A673 (cell line): ENCODE data around the gene TMEM272. TPM values are rescaled to one million over a fixed set of nuclear protein-coding genes. Genes with fewer than 3 reads are reported as not detected.

ENCODE experiments used
- BruUV-seq: library from RNA; stranded (reverse); fragments of 400-500 nt; replicated peaks from 2 replicates; lab custom pipeline; 2021; lab: Mats Ljungman, UMichigan
- CTCF ChIA-PET: fragments of 300-600 bp; sonication (Branson Sonifier 250); formaldehyde crosslinking; loops from one replicate; lab custom pipeline; 2022; ENCODE audit warnings: antibody characterized with exemption; lab: Charles Lee
- POLR2A ChIA-PET: fragments of 300-600 bp; sonication (Branson Sonifier 250); formaldehyde crosslinking; loops from one replicate; lab custom pipeline; 2022; ENCODE audit warnings: antibody characterized with exemption; ENCODE audit not compliant: low non-redundant PET; lab: Charles Lee
- DNase-seq: peaks from one replicate; pipeline ENCODE4 v3.0.0-alpha.2; 2015; ENCODE audit warnings: low spot score
- H3K27ac ChIP-seq: fragments of 200-600 bp; sonication (generic); 2 replicates; pipeline ENCODE4 v1.5.1; 2016; ENCODE audit warnings: mixed run types, low read depth, mild to moderate bottlenecking, mixed read lengths, antibody characterized with exemption, low read length; ENCODE audit not compliant: poor library complexity, severe bottlenecking
- H3K27me3 ChIP-seq: fragments of 200-600 bp; sonication (generic); replicated peaks from 2 replicates; pipeline ENCODE4 v1.6.1; 2017; ENCODE audit warnings: mixed run types, low read depth, mild to moderate bottlenecking, mixed read lengths, antibody characterized with exemption, low read length; ENCODE audit not compliant: insufficient read depth, poor library complexity
- H3K36me3 ChIP-seq: fragments of 200-600 bp; sonication (generic); 2 replicates; pipeline ENCODE4 v1.6.1; 2016; ENCODE audit warnings: mixed run types, mild to moderate bottlenecking, mixed read lengths, antibody characterized with exemption, low read length; ENCODE audit not compliant: insufficient read depth, poor library complexity, severe bottlenecking
- H3K4me1 ChIP-seq: fragments of 200-600 bp; sonication (generic); 2 replicates; pipeline ENCODE4 v1.6.1; 2017; ENCODE audit warnings: mixed run types, mild to moderate bottlenecking, mixed read lengths, antibody characterized with exemption, low read length; ENCODE audit not compliant: insufficient read depth, poor library complexity, severe bottlenecking
- H3K4me3 ChIP-seq: fragments of 200-600 bp; sonication (generic); 2 replicates; pipeline ENCODE4 v1.5.1; 2016; ENCODE audit warnings: low read depth, mixed run types, mild to moderate bottlenecking, mixed read lengths, low read length; ENCODE audit not compliant: poor library complexity, severe bottlenecking
- H3K9me3 ChIP-seq: fragments of 200-600 bp; sonication (generic); 2 replicates; pipeline ENCODE4 v1.6.1; 2016; ENCODE audit warnings: mixed run types, low read depth, mild to moderate bottlenecking, mixed read lengths, antibody characterized with exemption, low read length; ENCODE audit not compliant: poor library complexity, severe bottlenecking
- CTCF ChIP-seq: fragments of 300-800, 200-600 bp; sonication (generic); conservative IDR thresholded peaks from 2 replicates; pipeline ENCODE4 v1.5.1; 2017; ENCODE audit warnings: low read depth, mild to moderate bottlenecking, antibody characterized with exemption, low read length, moderate library complexity, mixed read lengths
- EZH2 ChIP-seq: fragments of 200-600 bp; sonication (generic); IDR thresholded peaks from 2 replicates; pipeline ENCODE4 v1.6.1; 2017; ENCODE audit warnings: borderline replicate concordance, low read depth, mild to moderate bottlenecking, mixed read lengths, antibody characterized with exemption, low read length; ENCODE audit not compliant: poor library complexity, severe bottlenecking
- intact Hi-C: fragments of 100-400 bp; cut with micrococcal nuclease; formaldehyde crosslinking; loops from one replicate; pipeline ENCODE4 v1.10.0; 2022; ENCODE audit not compliant: unreplicated experiment
- total RNA-seq: library from RNA; stranded (reverse); gene quantifications from 2 replicates; pipeline ENCODE4 v1.2.3, GENCODE V29; 2021

Gene TMEM272
- total RNA-seq, 1 experiment from 2014 or later: not detected

- no peak overlapping the region for H3K27ac ChIP-seq
- H3K36me3 ChIP-seq: no peaks in the 10 kb centered on the region
- no peaks in the 10 kb centered on the region for H3K4me1 ChIP-seq
- no TSS peak for BruUV-seq
- no peak overlapping the region for H3K4me3 ChIP-seq
- TF ChIP-seq EZH2: no peak
- TF ChIP-seq CTCF: no peak
- CTCF ChIA-PET: no interaction called here
- no peaks in the 10 kb centered on the region for H3K27me3 ChIP-seq
- POLR2A ChIA-PET: no interaction called here
- H3K9me3 ChIP-seq: no peaks in the 10 kb centered on the region
- intact Hi-C loops: no loop called here
- DNase-seq: no peak
Measured at GRCh38 chr13:51882570-51883225, 37.7 kb upstream of the TMEM272 start.

- DNase-seq: no peak
- Histone ChIP-seq H3K27ac (no peak overlapping the region), H3K36me3 (no peaks in the 10 kb centered on the region), H3K27me3 (no peaks in the 10 kb centered on the region), H3K4me3 (no peak overlapping the region), H3K9me3 (no peaks in the 10 kb centered on the region), H3K4me1 (no peaks in the 10 kb centered on the region)
- TF ChIP-seq EZH2 (no peak), CTCF (no peak)
- intact Hi-C loops: no loop called here
- no TSS peak for BruUV-seq
- ChIA-PET CTCF (no interaction called here), POLR2A (no interaction called here)
Measured at GRCh38 chr13:51881296-51881695, 36.3 kb upstream of the TMEM272 start.

- Histone ChIP-seq H3K4me1 (no peaks in the 10 kb centered on the region), H3K27ac (no peak overlapping the region), H3K9me3 (no peaks in the 10 kb centered on the region), H3K4me3 (no peak overlapping the region), H3K36me3 (no peaks in the 10 kb centered on the region), H3K27me3 (no peaks in the 10 kb centered on the region)
- POLR2A ChIA-PET: no interaction called here
- DNase-seq: no peak
- intact Hi-C loops: no loop called here
- BruUV-seq: no TSS peak
- TF ChIP-seq EZH2: no peak
- no peak for TF ChIP-seq CTCF
- CTCF ChIA-PET: no interaction called here
Measured at GRCh38 chr13:51879133-51879532, 34.2 kb upstream of the TMEM272 start.
